ENCODE results near the gene DCAF11. TPM values are rescaled to one million over a fixed set of nuclear protein-coding genes. Genes with fewer than 3 reads are reported as not detected.

Gene DCAF11
- total and polyA plus RNA-seq, 3 donors from 2014 or later: 67.6 to 77.4 (median 68.0) TPM

DNA sequence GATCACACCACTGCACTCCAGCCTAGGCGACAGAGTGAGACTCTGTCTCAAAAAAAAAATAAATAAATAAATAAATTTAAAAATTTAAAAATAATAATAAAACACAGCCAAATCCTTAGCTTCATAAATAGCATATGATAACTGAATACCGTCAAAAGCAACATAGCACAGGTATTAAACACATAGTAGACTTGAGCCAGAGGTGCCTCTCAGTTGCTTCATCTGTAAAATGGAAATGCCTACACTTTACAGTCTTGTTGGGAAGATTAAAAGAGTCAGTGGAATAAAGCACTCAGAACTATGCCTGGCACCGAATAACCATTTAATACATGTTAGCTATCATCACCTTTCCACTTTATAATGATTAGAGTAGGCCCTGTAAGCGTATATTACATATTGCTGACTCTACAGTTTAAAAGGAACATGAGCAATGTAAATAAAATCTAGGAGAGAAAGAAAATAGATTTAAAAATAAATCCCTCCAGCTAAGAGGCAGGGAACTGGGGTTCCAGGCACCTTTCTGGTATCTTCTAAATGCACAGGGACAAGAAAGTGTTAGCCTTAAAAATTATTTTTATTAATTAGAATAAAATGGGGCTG, 7.8 kb upstream of the DCAF11 start:
- Histone ChIP-seq H3K27ac (no peak overlapping the region), H3K4me3 (no peak overlapping the region), H3K27me3 (no peaks in the 10 kb centered on the region), H3K4me1 (no peaks in the 10 kb centered on the region), H3K9me3 (no peaks in the 10 kb centered on the region), H3K36me3 (ENCODE audit: low read depth, missing control alignments) (no peaks in the 10 kb centered on the region)
- intact Hi-C loops (cut with DNase I; ENCODE audit: low total_unique reads): no loop called here
- DNase-seq: no peak
- TF ChIP-seq, protein P1, sequence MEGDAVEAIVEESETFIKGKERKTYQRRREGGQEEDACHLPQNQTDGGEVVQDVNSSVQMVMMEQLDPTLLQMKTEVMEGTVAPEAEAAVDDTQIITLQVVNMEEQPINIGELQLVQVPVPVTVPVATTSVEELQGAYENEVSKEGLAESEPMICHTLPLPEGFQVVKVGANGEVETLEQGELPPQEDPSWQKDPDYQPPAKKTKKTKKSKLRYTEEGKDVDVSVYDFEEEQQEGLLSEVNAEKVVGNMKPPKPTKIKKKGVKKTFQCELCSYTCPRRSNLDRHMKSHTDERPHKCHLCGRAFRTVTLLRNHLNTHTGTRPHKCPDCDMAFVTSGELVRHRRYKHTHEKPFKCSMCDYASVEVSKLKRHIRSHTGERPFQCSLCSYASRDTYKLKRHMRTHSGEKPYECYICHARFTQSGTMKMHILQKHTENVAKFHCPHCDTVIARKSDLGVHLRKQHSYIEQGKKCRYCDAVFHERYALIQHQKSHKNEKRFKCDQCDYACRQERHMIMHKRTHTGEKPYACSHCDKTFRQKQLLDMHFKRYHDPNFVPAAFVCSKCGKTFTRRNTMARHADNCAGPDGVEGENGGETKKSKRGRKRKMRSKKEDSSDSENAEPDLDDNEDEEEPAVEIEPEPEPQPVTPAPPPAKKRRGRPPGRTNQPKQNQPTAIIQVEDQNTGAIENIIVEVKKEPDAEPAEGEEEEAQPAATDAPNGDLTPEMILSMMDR (IDR thresholded peaks at IDR 0.05): no peak
- no peak for TF ChIP-seq POLR2A (IDR thresholded peaks at IDR 0.05)
- WGBS, 2 donors: 89 to 94% methylated on average over 4 of the region's 4 CpGs

DNA sequence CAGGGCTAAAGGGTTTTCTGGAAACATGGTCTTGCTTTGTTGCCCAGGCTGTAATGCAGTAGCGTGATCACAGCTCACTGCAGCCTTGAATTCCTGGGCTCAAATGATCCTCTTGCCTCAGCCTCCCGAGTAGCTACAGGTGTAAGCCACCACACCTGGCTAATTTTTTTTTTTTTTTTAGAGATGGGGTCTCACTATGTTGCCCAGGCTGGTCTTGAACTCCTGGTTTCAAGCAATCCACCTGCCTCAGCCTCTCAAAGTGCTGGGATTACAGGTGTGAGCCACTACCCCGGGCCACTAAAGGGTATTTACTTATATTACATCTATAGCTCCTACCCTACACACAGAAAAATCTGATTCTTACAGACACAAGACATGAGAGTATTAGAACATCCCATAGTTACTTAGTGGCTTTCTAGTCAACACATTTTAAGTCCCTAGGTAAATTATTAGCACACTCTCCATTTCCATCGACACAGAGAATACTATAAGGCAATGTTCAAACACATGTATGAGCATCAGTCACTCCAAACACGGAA, 6.2 kb upstream of the DCAF11 start:
- H3K4me1 ChIP-seq: no peaks in the 10 kb centered on the region
- no peak for TF ChIP-seq POLR2A (IDR thresholded peaks at IDR 0.05)
- TF ChIP-seq, protein P1 (IDR thresholded peaks at IDR 0.05): no peak
- H3K36me3 ChIP-seq (ENCODE audit: low read depth, missing control alignments): no peaks in the 10 kb centered on the region
- H3K27ac ChIP-seq: no peak overlapping the region
- no peaks in the 10 kb centered on the region for H3K9me3 ChIP-seq
- no peaks in the 10 kb centered on the region for H3K27me3 ChIP-seq
- intact Hi-C loops (cut with DNase I; ENCODE audit: low total_unique reads): no loop called here
- no peak for DNase-seq
- WGBS, 2 donors: 52 to 59% methylated on average over 5 of the region's 5 CpGs
- H3K4me3 ChIP-seq: no peak overlapping the region

DNA sequence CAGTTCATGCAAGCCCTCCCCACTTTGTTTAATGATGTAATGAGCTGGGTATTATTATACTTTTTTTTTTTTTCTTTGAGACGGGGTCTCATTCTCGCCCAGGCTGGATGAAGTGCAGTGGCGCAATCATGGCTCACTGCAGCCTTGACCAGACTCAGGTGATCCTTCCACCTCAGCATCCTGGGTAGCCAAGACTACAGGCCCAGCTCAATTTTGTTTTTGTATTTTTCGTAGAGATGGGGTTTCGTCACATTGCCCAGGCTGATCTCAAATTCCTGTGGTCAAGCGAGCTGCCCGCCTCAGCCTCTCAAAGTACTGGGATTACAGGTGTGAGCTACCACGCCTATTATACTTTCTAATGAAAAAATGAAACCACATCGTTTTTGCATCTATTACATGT, 4.5 kb upstream of the DCAF11 start:
- WGBS, 2 donors: 89 to 92% methylated on average over 9 of the region's 9 CpGs

DNA sequence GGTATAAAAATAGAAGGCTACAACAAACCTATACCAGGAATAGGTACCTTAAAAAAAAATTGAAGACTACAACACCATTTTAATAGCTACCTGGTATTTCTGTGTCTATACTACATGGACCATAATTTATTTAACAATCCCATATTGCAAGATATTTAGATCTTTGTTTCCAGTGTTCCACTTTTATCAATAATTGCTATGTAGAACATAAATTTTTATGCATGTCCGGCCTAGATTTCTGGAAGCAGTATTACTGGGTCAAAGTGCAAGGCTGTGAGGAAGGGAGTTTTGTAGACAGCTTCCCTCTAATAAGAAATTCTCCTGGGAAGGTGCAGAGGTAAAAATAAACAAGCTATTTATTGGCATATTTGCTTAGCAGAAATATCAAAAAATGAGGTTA, 4.1 kb upstream of the DCAF11 start:
- no peak for TF ChIP-seq POLR2A (IDR thresholded peaks at IDR 0.05)
- TF ChIP-seq, protein P1 (IDR thresholded peaks at IDR 0.05): no peak
- H3K4me3 ChIP-seq: no peak overlapping the region
- no peaks in the 10 kb centered on the region for H3K27me3 ChIP-seq
- no peak for DNase-seq
- WGBS, 2 donors: 29 to 44% methylated on average over 1 of the region's 1 CpG
- H3K27ac ChIP-seq: no peak overlapping the region
- peaks cover 3% of the 10 kb centered on the region for H3K4me1 ChIP-seq
- H3K36me3 ChIP-seq (ENCODE audit: low read depth, missing control alignments): no peaks in the 10 kb centered on the region
- intact Hi-C loops (cut with DNase I; ENCODE audit: low total_unique reads): no loop called here
- H3K9me3 ChIP-seq: no peaks in the 10 kb centered on the region

More for the DNA sequence above, 4.5 kb upstream of the DCAF11 start:
- TF ChIP-seq POLR2A (IDR thresholded peaks at IDR 0.05): no peak
- TF ChIP-seq, protein P1 (IDR thresholded peaks at IDR 0.05): no peak
- DNase-seq: no peak
- Histone ChIP-seq H3K4me1 (no peaks in the 10 kb centered on the region), H3K27me3 (no peaks in the 10 kb centered on the region), H3K36me3 (ENCODE audit: low read depth, missing control alignments) (no peaks in the 10 kb centered on the region), H3K4me3 (no peak overlapping the region), H3K9me3 (no peaks in the 10 kb centered on the region), H3K27ac (no peak overlapping the region)
- intact Hi-C loops (cut with DNase I; ENCODE audit: low total_unique reads): no loop called here

- H3K27me3 ChIP-seq: no peaks in the 10 kb centered on the region
- H3K36me3 ChIP-seq (ENCODE audit: low read depth, missing control alignments): no peaks in the 10 kb centered on the region
- WGBS, 2 donors: 13 to 23% methylated on average over 10 to 15 of the region's 15 CpGs
- peak overlapping the region; percentile 99 to 100 for H3K27ac ChIP-seq
- peaks cover 9% of the 10 kb centered on the region for H3K4me1 ChIP-seq
- H3K9me3 ChIP-seq: no peaks in the 10 kb centered on the region
- peak; percentile 21 for DNase-seq
- intact Hi-C loops (cut with DNase I; ENCODE audit: low total_unique reads): no loop called here
- no peak for TF ChIP-seq POLR2A (IDR thresholded peaks at IDR 0.05)
- TF ChIP-seq, protein P1 (IDR thresholded peaks at IDR 0.05): no peak
- peak overlapping the region; percentile 68 to 76 for H3K4me3 ChIP-seq
These were observed 1.2 kb upstream of the DCAF11 start for GRCh38 chr14:24113379-24113800.
